HepG2 (cell line): ENCODE data around the gene TTLL11. TPM values are rescaled to one million over a fixed set of nuclear protein-coding genes. Genes with fewer than 3 reads are reported as not detected.

Experiments used
- DNMT3B ChIP-seq: conservative IDR thresholded peaks from 2 replicates; pipeline ENCODE4 v1.6.1; 2016; ENCODE audit warnings: missing biosample characterization, control low read depth
- FOSL2 ChIP-seq: sonication (generic); formaldehyde crosslinking; IDR thresholded peaks from 2 replicates; pipeline ENCODE4 v1.4.0; 2020; ENCODE audit warnings: missing genetic modification reagents
- FOXP1 ChIP-seq, 2 experiments: fragments of 450-650 bp in 1 of 2; IDR thresholded peaks; 2 replicates each; pipeline ENCODE4 v1.6.1; 2017 to 2018; ENCODE audit warnings: antibody characterized with exemption in 1 of 2
- MIER2 ChIP-seq: IDR thresholded peaks from 2 replicates; pipeline ENCODE4 v1.6.1; 2016; ENCODE audit warnings: missing biosample characterization, missing genetic modification reagents
- ZNF24 ChIP-seq: fragments of 450-650 bp; IDR thresholded peaks from 2 replicates; pipeline ENCODE4 v1.6.1; 2017; ENCODE audit warnings: antibody characterized with exemption, mild to moderate bottlenecking
- ZNF260 ChIP-seq: sonication (generic); formaldehyde crosslinking; IDR thresholded peaks from 2 replicates; pipeline ENCODE4 v1.4.0; 2020; ENCODE audit warnings: missing genetic modification reagents, low read depth, mild to moderate bottlenecking, borderline replicate concordance
- polyA plus RNA-seq, 8 experiments: library from polyadenylated mRNA; depleted of rRNA in 3 of 8; stranded (reverse) in 7 of 8; unstranded in 1 of 8; fragments of >200 nt; fragmentation: Illumina TruSeq in 4 of 8; extraction: Trizol in 4 of 8; gene quantifications; 2 replicates each; pipeline versions ENCODE4 v1.2.1 to v1.2.3, GENCODE V29; 2011 to 2016; ENCODE audit warnings: low read depth in 4 of 8, missing spikeins in 1 of 8, mixed read lengths in 1 of 8; ENCODE audit not compliant: insufficient read depth in 1 of 8
- total RNA-seq, 5 experiments: library from RNA; depleted of rRNA; stranded (reverse); fragments of >200 nt; fragmentation: Illumina TruSeq; extraction: Trizol; gene quantifications; 2 replicates each; pipeline ENCODE4 v1.2.3, GENCODE V29; 2016; ENCODE audit warnings: low read depth in 1 of 5
- TF ChIP-seq, protein P1 (sequence below), 2 experiments: sonication (generic) in 1 of 2; formaldehyde crosslinking in 1 of 2; IDR thresholded peaks; 2 replicates each; pipeline versions ENCODE4 v1.6.1 to v1.9.0; 2014 to 2022; ENCODE audit warnings: antibody characterized with exemption in 1 of 2, borderline replicate concordance in 1 of 2, inconsistent platforms in 1 of 2, low read depth in 1 of 2, missing genetic modification reagents in 1 of 2
- TF ChIP-seq, protein P2 (sequence below): IDR thresholded peaks from 2 replicates; pipeline ENCODE4 v1.4.0; 2020; ENCODE audit warnings: mild to moderate bottlenecking, missing genetic modification reagents
- TF ChIP-seq, protein P3 (sequence below): IDR thresholded peaks from 2 replicates; pipeline ENCODE4 v1.6.1; 2016; ENCODE audit warnings: missing compliant biosample characterization, missing genetic modification reagents, borderline replicate concordance
- TF ChIP-seq, protein P4 (sequence below), 2 experiments: fragments of 450-650 bp in 1 of 2; sonication (generic) in 1 of 2; formaldehyde crosslinking; IDR thresholded peaks; 2 replicates each; pipeline versions ENCODE4 v1.5.0 to v1.8.0; 2020 to 2022; ENCODE audit warnings: mild to moderate bottlenecking in 1 of 2, missing genetic modification reagents in 1 of 2
- TF ChIP-seq, protein P5 (sequence below): sonication (generic); formaldehyde crosslinking; IDR thresholded peaks from 2 replicates; pipeline ENCODE4 v1.8.1; 2022; ENCODE audit warnings: low read depth, mild to moderate bottlenecking, missing genetic modification reagents
- TF ChIP-seq, protein P6 (sequence below): sonication (generic); formaldehyde crosslinking; IDR thresholded peaks from 2 replicates; pipeline ENCODE4 v1.8.0; 2022; ENCODE audit warnings: mild to moderate bottlenecking, missing genetic modification reagents, moderate library complexity

The TTLL11 gene
- total and polyA plus RNA-seq, 2 of the 13 experiments (the other 11 are each of a cell fraction or from before 2014, with no cell fraction given) = 4.5 to 5.2 TPM

DNA sequence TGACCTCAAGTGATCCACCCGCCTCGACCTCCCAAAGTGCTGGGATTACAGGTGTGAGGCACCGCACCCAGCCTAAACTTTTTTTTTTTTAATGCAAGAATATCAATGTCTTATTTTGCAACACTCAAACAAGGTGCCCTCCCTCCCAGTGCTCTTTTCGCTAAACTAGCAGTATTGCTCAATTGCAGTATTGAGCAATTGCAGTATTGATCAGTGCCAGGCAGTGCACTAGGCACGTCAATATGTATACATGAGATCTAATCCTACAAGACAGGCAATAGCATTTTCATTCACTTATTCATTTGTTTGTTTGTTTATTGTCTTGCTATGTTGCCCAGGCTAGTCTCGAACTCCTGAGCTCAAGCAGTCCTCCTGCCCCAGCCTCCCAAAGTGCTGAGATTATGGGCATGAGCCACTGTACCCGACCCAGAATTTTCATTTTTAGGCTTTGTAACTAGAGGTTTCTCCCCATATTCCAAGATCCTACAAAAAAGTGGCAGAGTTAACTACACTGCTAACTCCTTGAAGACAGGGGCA lies 94.5 kb downstream of the TTLL11 start (continued):
- TF ChIP-seq, protein P1, sequence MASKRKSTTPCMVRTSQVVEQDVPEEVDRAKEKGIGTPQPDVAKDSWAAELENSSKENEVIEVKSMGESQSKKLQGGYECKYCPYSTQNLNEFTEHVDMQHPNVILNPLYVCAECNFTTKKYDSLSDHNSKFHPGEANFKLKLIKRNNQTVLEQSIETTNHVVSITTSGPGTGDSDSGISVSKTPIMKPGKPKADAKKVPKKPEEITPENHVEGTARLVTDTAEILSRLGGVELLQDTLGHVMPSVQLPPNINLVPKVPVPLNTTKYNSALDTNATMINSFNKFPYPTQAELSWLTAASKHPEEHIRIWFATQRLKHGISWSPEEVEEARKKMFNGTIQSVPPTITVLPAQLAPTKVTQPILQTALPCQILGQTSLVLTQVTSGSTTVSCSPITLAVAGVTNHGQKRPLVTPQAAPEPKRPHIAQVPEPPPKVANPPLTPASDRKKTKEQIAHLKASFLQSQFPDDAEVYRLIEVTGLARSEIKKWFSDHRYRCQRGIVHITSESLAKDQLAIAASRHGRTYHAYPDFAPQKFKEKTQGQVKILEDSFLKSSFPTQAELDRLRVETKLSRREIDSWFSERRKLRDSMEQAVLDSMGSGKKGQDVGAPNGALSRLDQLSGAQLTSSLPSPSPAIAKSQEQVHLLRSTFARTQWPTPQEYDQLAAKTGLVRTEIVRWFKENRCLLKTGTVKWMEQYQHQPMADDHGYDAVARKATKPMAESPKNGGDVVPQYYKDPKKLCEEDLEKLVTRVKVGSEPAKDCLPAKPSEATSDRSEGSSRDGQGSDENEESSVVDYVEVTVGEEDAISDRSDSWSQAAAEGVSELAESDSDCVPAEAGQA (IDR thresholded peaks at IDR 0.05; ENCODE audit: low read depth) = no peak
- TF ChIP-seq, protein P1 (CRISPR knock-in tag; IDR thresholded peaks at IDR 0.05; ENCODE audit: borderline replicate concordance) = no peak
- TF ChIP-seq, protein P2, sequence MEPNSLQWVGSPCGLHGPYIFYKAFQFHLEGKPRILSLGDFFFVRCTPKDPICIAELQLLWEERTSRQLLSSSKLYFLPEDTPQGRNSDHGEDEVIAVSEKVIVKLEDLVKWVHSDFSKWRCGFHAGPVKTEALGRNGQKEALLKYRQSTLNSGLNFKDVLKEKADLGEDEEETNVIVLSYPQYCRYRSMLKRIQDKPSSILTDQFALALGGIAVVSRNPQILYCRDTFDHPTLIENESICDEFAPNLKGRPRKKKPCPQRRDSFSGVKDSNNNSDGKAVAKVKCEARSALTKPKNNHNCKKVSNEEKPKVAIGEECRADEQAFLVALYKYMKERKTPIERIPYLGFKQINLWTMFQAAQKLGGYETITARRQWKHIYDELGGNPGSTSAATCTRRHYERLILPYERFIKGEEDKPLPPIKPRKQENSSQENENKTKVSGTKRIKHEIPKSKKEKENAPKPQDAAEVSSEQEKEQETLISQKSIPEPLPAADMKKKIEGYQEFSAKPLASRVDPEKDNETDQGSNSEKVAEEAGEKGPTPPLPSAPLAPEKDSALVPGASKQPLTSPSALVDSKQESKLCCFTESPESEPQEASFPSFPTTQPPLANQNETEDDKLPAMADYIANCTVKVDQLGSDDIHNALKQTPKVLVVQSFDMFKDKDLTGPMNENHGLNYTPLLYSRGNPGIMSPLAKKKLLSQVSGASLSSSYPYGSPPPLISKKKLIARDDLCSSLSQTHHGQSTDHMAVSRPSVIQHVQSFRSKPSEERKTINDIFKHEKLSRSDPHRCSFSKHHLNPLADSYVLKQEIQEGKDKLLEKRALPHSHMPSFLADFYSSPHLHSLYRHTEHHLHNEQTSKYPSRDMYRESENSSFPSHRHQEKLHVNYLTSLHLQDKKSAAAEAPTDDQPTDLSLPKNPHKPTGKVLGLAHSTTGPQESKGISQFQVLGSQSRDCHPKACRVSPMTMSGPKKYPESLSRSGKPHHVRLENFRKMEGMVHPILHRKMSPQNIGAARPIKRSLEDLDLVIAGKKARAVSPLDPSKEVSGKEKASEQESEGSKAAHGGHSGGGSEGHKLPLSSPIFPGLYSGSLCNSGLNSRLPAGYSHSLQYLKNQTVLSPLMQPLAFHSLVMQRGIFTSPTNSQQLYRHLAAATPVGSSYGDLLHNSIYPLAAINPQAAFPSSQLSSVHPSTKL (CRISPR knock-in tag) = peak; percentile 76
- TF ChIP-seq FOXP1 (IDR thresholded peaks at IDR 0.05) (no peak), FOXP1 (CRISPR knock-in tag; IDR thresholded peaks at IDR 0.05) (peak; percentile 88), ZNF260 (CRISPR knock-in tag) (no peak), MIER2 (CRISPR knock-in tag) (0 out of 2 replicates have a peak, but pooled peaks have one; percentile 41), FOSL2 (CRISPR knock-in tag) (peak; percentile 60; the same call in 1 of the 2 replicates), DNMT3B (CRISPR knock-in tag) (no peak), ZNF24 (peak; percentile 72; the same call in 1 of the 2 replicates)
- TF ChIP-seq, protein P3, sequence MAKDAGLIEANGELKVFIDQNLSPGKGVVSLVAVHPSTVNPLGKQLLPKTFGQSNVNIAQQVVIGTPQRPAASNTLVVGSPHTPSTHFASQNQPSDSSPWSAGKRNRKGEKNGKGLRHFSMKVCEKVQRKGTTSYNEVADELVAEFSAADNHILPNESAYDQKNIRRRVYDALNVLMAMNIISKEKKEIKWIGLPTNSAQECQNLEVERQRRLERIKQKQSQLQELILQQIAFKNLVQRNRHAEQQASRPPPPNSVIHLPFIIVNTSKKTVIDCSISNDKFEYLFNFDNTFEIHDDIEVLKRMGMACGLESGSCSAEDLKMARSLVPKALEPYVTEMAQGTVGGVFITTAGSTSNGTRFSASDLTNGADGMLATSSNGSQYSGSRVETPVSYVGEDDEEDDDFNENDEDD (CRISPR knock-in tag) = no peak
- TF ChIP-seq, protein P4, sequence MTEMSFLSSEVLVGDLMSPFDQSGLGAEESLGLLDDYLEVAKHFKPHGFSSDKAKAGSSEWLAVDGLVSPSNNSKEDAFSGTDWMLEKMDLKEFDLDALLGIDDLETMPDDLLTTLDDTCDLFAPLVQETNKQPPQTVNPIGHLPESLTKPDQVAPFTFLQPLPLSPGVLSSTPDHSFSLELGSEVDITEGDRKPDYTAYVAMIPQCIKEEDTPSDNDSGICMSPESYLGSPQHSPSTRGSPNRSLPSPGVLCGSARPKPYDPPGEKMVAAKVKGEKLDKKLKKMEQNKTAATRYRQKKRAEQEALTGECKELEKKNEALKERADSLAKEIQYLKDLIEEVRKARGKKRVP (CRISPR knock-in tag; IDR thresholded peaks at IDR 0.05) = 0 out of 4 replicates have a peak, but pooled peaks of 1 of the 2 experiments have one; percentile 33
- TF ChIP-seq, protein P5, sequence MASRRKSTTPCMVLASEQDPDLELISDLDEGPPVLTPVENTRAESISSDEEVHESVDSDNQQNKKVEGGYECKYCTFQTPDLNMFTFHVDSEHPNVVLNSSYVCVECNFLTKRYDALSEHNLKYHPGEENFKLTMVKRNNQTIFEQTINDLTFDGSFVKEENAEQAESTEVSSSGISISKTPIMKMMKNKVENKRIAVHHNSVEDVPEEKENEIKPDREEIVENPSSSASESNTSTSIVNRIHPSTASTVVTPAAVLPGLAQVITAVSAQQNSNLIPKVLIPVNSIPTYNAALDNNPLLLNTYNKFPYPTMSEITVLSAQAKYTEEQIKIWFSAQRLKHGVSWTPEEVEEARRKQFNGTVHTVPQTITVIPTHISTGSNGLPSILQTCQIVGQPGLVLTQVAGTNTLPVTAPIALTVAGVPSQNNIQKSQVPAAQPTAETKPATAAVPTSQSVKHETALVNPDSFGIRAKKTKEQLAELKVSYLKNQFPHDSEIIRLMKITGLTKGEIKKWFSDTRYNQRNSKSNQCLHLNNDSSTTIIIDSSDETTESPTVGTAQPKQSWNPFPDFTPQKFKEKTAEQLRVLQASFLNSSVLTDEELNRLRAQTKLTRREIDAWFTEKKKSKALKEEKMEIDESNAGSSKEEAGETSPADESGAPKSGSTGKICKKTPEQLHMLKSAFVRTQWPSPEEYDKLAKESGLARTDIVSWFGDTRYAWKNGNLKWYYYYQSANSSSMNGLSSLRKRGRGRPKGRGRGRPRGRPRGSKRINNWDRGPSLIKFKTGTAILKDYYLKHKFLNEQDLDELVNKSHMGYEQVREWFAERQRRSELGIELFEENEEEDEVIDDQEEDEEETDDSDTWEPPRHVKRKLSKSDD (CRISPR knock-in tag) = 0 out of 2 replicates have a peak, but pooled peaks have one; percentile 40
- TF ChIP-seq, protein P6, sequence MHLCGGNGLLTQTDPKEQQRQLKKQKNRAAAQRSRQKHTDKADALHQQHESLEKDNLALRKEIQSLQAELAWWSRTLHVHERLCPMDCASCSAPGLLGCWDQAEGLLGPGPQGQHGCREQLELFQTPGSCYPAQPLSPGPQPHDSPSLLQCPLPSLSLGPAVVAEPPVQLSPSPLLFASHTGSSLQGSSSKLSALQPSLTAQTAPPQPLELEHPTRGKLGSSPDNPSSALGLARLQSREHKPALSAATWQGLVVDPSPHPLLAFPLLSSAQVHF = no peak
